Transverse colon (tissue), 1 donor: Measurements from ENCODE around the gene ERC2.

ENCODE experiments used
- EP300 ChIP-seq: sonication (generic); formaldehyde crosslinking; IDR thresholded peaks from one replicate; pipeline ENCODE4 v1.6.1; 2017; ENCODE audit warnings: antibody characterized with exemption, low read depth
- POLR2A ChIP-seq: fragments of 450-650 bp; IDR thresholded peaks from one replicate; pipeline ENCODE4 v1.6.1; 2016; ENCODE audit warnings: antibody characterized with exemption, mild to moderate bottlenecking, moderate library complexity

- TF ChIP-seq EP300: no peak
- TF ChIP-seq POLR2A: no peak
These were observed 997.2 kb downstream of the ERC2 start for GRCh38 chr3:55471084-55471483.
